ENCODE data around the gene LRP5.

The LRP5 gene

DNA sequence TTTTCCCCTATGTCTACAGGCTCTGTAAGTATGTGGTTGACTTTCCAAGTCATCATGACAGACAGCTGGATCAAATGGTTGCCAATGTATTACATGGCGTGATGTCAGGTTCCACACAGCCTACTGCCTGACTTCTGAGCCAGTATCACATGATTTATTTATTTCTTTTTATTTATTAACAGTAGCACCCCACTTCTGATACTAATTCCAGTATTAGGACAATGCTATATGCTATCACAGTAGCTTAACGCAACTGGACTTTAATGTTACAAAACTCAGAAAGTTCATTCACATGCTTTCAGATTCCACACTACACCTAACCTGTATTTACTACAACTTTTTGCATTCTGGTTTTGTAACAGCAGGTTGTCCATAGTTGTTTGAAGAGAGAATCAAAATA lies 22.9 kb upstream of the LRP5 start:
- TF ChIP-seq, protein P1, sequence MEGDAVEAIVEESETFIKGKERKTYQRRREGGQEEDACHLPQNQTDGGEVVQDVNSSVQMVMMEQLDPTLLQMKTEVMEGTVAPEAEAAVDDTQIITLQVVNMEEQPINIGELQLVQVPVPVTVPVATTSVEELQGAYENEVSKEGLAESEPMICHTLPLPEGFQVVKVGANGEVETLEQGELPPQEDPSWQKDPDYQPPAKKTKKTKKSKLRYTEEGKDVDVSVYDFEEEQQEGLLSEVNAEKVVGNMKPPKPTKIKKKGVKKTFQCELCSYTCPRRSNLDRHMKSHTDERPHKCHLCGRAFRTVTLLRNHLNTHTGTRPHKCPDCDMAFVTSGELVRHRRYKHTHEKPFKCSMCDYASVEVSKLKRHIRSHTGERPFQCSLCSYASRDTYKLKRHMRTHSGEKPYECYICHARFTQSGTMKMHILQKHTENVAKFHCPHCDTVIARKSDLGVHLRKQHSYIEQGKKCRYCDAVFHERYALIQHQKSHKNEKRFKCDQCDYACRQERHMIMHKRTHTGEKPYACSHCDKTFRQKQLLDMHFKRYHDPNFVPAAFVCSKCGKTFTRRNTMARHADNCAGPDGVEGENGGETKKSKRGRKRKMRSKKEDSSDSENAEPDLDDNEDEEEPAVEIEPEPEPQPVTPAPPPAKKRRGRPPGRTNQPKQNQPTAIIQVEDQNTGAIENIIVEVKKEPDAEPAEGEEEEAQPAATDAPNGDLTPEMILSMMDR (IDR thresholded peaks at IDR 0.05), result no peak

DNA sequence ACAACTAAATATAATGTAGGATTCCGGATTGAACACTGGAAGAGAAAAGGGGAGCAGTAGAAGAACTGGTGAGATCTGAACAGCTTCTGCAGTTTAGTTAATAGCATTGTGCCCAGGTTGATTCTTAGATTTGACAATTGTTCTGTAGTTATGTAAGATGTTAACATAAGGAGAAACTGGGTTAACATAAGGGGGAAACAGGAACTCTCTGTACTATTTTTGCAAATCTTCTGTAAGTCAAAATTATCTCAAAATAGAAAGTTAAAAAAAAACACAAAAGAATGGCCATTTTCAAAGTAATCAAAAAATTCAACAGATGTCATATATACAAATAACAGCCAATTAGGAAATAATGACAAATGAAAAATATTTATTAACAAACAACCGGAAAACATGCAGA lies 18.7 kb upstream of the LRP5 start:
- TF ChIP-seq, protein P1 (IDR thresholded peaks at IDR 0.05), result no peak

DNA sequence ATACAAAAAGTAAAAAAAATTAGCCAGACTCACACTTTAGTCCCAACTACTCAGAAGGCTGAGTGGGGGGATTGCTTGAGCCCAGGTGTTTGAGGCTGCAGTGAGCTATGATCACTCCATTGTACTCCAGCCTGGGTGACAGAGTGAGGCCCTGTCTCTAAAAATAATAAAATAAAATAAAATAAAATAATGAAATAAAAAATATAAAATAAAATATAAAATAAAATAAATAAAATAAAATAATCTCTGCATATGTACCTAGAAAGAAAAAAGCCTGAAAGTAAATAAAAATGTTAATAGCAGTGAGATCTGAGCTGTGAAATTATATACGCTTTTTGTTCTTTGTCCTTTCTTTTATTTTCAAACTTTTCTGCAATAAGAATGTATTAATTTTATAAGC lies 17.1 kb upstream of the LRP5 start:
- TF ChIP-seq, protein P1 (IDR thresholded peaks at IDR 0.05), result no peak

DNA sequence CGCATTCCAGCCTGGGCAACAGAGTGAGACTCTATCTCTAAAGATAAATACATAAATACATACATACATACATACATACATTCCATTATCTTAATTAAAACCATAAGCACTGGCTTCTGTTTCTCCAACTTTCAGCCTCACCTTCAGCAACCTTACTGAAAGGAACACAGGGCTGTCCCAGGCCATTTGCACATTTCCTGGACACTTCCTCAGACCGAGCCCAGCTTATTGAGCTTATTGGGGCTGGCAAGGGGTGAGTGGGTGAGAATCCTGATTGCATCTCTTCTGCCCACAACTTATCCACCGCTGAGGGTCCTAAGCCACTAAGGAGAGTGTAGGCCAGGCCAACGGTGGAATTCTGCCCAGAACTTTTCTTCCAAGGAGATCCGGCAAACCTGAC lies 16.5 kb upstream of the LRP5 start:
- TF ChIP-seq, protein P1 (IDR thresholded peaks at IDR 0.05), result no peak

DNA sequence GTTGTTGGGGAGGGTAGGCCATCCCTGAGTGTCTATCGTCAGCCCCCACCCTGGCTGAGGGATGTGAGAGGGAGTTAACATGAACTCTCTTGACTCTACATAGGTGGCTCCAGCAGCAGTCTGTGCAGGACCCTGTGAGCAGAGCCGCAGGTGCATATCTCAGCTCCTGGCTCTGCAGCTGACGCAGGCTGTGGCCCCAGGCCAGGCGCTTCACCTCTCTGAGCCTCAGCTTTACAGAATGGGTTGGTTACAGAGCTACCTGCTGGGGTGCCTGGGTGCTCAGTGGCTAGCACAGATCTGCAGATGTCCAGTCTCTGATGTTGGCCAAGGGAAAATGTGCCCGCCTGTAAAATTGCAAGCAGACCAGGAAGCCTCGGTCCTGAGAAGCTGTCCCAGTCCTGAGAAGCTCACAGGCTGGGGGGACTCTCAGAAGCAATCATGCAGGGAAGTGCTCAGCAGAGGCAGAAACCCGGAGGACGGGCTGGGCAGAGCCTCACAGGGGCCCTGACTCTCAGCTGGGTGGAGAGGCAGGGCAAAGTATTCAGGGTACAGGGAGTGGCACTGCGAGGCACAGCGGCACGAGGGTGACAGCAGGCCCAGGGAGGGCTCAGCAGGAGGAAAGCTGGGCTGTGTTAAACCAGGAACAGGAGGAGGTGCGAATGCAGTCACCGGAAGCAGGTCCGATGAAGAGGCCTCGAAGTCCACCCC lies 15.9 kb upstream of the LRP5 start:
- TF ChIP-seq, protein P1 (IDR thresholded peaks at IDR 0.05), result no peak

DNA sequence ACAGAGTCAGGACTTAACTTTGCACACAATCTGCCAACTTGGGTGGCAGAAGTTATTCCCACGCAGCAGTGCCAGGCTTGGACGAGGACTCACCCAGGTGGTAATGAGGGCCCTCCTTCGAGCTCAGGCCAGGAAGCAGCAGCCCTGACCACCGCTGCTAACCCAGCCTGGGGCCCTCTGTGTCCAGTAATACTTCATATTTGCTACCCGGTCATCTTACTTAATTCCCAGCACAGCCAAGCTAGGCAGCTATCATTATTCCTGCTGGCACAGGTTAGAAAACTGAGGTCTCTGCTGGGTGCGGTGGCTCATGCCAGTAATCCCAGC lies 15.4 kb upstream of the LRP5 start:
- TF ChIP-seq, protein P1 (IDR thresholded peaks at IDR 0.05), result no peak

DNA sequence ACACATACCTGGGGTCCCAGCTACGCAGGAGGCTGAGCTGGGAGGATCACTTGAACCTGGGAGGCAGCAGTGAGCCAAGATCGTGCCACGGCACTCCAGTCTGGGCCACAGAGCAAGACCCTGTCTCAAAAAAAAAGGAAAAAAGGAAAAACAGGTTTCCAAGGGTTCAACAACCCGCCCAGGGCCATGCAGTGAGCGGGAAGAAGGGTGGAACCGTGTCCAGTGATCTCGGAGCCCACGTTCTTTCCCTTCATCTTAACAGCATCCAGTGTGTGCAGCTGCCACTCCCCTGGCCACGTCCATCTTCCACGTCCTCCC lies 14.9 kb upstream of the LRP5 start:
- TF ChIP-seq, protein P1 (IDR thresholded peaks at IDR 0.05), result no peak
